ENCODE results near the gene TEF. TPM values are rescaled to one million over a fixed set of nuclear protein-coding genes. Genes with fewer than 3 reads are reported as not detected.

TEF gene
- total RNA-seq, 2 donors from 2014 or later: 3.8 to 4.3 TPM

- H3K27me3 Mint-ChIP-seq: no peaks in the 10 kb centered on the region
- H3K36me3 Mint-ChIP-seq: no peaks in the 10 kb centered on the region
- peak; percentile 70 for DNase-seq (ENCODE audit: low spot score)
- H3K9me3 Mint-ChIP-seq: no peaks in the 10 kb centered on the region
- peak overlapping the region; percentile 98 for H3K4me3 Mint-ChIP-seq
- H3K4me1 Mint-ChIP-seq (ENCODE audit: low read depth in 2 of 2): peaks cover 27 to 28% of the 10 kb centered on the region in 2 donors
- peak; percentile 4 to 19 for ATAC-seq
- peak overlapping the region; percentile 85 to 89 for H3K27ac Mint-ChIP-seq
Observed at GRCh38 chr22:41447435-41448188, 65.9 kb downstream of the TEF start.

GRCh38 chr22:41448189-41448808 is 66.6 kb downstream of the TEF start:
- ATAC-seq (peak; percentile 79 to 80), DNase-seq (ENCODE audit: low spot score) (peak; percentile 92)
- no peaks in the 10 kb centered on the region for H3K36me3 Mint-ChIP-seq
- peak overlapping the region; percentile 85 to 89 for H3K27ac Mint-ChIP-seq
- no peaks in the 10 kb centered on the region for H3K27me3 Mint-ChIP-seq
- no peaks in the 10 kb centered on the region for H3K9me3 Mint-ChIP-seq
- H3K4me1 Mint-ChIP-seq (ENCODE audit: low read depth in 2 of 2): peaks cover 26 to 27% of the 10 kb centered on the region in 2 donors
- H3K4me3 Mint-ChIP-seq: peak overlapping the region; percentile 98

Other genes with a start within 250 kb of the TEF start
- 10 to 100 TPM; 42.6 to 71.1 TPM for gene L3MBTL2, start 176.6 kb upstream of the TEF start, total RNA-seq
- under 1 TPM; 0.40 to 0.45 TPM for gene CHADL, start 141.0 kb upstream of the TEF start, total RNA-seq
- 100 to 1,000 TPM; 101 to 216 TPM for gene RANGAP1, start 95.8 kb upstream of the TEF start, total RNA-seq
- 10 to 100 TPM; 51.2 to 68.9 TPM for gene ZC3H7B, start 80.4 kb upstream of the TEF start, total RNA-seq
- 10 to 100 TPM; 31.7 to 45.4 TPM for gene TOB2, start 64.9 kb downstream of the TEF start, total RNA-seq
- gene PHF5A, start 86.8 kb downstream of the TEF start, total RNA-seq: 10 to 100 TPM; 58.7 to 83.8 TPM
- 100 to 1,000 TPM; 109 to 113 TPM for gene ACO2, start 87.2 kb downstream of the TEF start, total RNA-seq
- gene POLR3H, start 162.5 kb downstream of the TEF start, total RNA-seq: 10 to 100 TPM; 42.5 to 84.0 TPM
- not detected for gene CSDC2, start 179.1 kb downstream of the TEF start, total RNA-seq
- gene PMM1, start 207.9 kb downstream of the TEF start, total RNA-seq: 10 to 100 TPM; 33.3 to 50.3 TPM
- gene DESI1, start 239.1 kb downstream of the TEF start, total RNA-seq: 100 to 1,000 TPM in 1 of 2 donors, 10 to 100 TPM in 1; 54.2 to 120 TPM
- 100 to 1,000 TPM; 276 to 305 TPM for gene XRCC6, start 239.4 kb downstream of the TEF start, total RNA-seq